Type B pancreatic cell (in vitro differentiated cells): ENCODE data around the gene ERV3-1. TPM values are rescaled to one million over a fixed set of nuclear protein-coding genes. Genes with fewer than 3 reads are reported as not detected.
A peak's percentile ranks its signal among the peaks of the same experiment; 100 is the strongest.

Source experiments
- DNase-seq: peaks from one replicate; pipeline ENCODE4 v3.0.0; 2021; ENCODE audit warnings: mixed read lengths; ENCODE audit not compliant: unreplicated experiment; ENCODE audit errors: extremely low spot score
- H3K27ac Mint-ChIP-seq: 2 replicates; pipeline ENCODE4 v1.8.0; 2021; ENCODE audit warnings: mild to moderate bottlenecking, mixed read lengths
- H3K27me3 Mint-ChIP-seq: 2 replicates; pipeline ENCODE4 v1.8.0; 2021; ENCODE audit warnings: mixed read lengths
- H3K36me3 Mint-ChIP-seq: 2 replicates; pipeline ENCODE4 v1.8.0; 2021; ENCODE audit warnings: mixed read lengths
- H3K4me1 Mint-ChIP-seq: one replicate; pipeline ENCODE4 v1.8.0; 2021; ENCODE audit warnings: mixed read lengths; ENCODE audit not compliant: unreplicated experiment
- H3K4me3 Mint-ChIP-seq: 2 replicates; pipeline ENCODE4 v1.8.0; 2021; ENCODE audit warnings: mild to moderate bottlenecking, mixed read lengths
- H3K9me3 Mint-ChIP-seq: 2 replicates; pipeline ENCODE4 v1.8.0; 2021; ENCODE audit warnings: mixed read lengths
- total RNA-seq: library from RNA; stranded (reverse); gene quantifications from 2 replicates; pipeline ENCODE4 v1.2.1, GENCODE V29; 2021; ENCODE audit warnings: low replicate concordance
- TF ChIP-seq, protein P1 (sequence below): fragments of 200-600 bp; sonication (generic); conservative IDR thresholded peaks from 2 replicates; pipeline ENCODE4 v1.5.0; 2021; ENCODE audit warnings: antibody characterized with exemption, mild to moderate bottlenecking

ERV3-1 gene
- total RNA-seq, 1 donor from 2014 or later = 31.6 TPM

DNA sequence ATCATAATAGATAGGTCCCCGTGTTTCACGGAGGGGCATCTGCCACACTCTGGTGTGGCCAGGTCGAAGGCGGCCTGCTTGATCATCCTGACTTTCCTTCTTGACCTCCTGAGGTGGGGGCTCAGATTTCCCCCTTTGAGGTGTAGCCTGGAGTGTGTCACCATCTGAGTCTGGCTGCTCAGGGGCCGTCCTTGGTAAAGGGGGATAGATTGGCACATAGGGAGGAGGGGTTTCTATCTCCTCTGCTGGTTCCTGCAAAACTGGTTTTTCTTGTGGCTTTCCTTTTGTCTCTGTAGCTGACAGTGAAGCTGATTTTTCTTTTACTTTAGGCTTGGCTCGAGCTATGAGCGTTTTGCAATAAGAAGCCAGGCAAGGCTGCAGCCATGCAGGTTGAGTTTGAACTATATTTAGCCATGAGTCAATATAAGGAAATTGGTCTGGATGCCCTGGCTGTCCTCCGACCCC is 8.5 kb downstream of the ERV3-1 start:
- Mint-ChIP-seq H3K27me3 (no peaks in the 10 kb centered on the region), H3K36me3 (peaks cover 72% of the 10 kb centered on the region), H3K9me3 (peaks cover 42% of the 10 kb centered on the region), H3K4me1 (peaks cover 4% of the 10 kb centered on the region), H3K4me3 (peak overlapping the region; percentile 80), H3K27ac (peak overlapping the region; percentile 90)
- no peak for DNase-seq
- TF ChIP-seq, protein P1, sequence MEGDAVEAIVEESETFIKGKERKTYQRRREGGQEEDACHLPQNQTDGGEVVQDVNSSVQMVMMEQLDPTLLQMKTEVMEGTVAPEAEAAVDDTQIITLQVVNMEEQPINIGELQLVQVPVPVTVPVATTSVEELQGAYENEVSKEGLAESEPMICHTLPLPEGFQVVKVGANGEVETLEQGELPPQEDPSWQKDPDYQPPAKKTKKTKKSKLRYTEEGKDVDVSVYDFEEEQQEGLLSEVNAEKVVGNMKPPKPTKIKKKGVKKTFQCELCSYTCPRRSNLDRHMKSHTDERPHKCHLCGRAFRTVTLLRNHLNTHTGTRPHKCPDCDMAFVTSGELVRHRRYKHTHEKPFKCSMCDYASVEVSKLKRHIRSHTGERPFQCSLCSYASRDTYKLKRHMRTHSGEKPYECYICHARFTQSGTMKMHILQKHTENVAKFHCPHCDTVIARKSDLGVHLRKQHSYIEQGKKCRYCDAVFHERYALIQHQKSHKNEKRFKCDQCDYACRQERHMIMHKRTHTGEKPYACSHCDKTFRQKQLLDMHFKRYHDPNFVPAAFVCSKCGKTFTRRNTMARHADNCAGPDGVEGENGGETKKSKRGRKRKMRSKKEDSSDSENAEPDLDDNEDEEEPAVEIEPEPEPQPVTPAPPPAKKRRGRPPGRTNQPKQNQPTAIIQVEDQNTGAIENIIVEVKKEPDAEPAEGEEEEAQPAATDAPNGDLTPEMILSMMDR = no peak

DNA sequence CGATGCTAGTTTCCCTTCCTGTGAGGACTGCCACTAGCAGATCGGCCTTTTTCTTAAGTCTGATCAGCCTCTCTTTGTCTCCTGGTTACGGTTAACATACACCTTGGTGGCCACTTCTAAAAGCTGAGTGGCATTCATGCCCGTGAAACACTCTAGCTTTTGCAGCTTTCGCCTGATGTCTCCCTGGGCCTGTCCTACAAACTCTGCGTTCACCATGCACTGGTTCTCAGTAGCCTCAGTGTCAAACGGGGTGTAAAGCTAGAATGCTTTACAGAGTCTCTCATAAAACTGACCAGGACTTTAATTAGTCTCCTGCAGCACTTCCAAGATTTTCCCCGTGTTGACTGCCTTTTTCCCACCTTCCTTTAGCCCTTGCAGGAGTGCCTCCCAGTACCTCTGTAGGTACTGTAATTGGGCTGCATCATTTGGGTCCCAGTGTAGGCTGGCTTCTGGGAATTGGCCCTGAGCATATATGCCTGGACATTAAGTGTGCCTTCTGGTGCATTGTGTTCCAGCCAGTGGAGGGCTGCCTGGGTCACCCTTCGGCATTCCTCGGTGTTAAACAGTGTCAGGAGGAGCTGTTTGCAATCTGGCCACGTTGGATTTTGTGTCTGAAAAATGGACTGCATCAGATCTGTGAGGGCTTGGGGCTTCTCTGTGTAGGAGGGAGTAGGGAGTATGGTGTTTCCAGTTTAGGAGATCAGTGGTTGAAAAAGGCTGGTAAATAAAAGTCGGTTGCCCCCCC is 9.2 kb downstream of the ERV3-1 start:
- Mint-ChIP-seq H3K4me3 (no peak overlapping the region), H3K27me3 (no peaks in the 10 kb centered on the region), H3K9me3 (peaks cover 45% of the 10 kb centered on the region), H3K4me1 (peaks cover 4% of the 10 kb centered on the region), H3K36me3 (peaks cover 73% of the 10 kb centered on the region), H3K27ac (peak overlapping the region; percentile 90)
- TF ChIP-seq, protein P1 = no peak
- DNase-seq = no peak

DNA sequence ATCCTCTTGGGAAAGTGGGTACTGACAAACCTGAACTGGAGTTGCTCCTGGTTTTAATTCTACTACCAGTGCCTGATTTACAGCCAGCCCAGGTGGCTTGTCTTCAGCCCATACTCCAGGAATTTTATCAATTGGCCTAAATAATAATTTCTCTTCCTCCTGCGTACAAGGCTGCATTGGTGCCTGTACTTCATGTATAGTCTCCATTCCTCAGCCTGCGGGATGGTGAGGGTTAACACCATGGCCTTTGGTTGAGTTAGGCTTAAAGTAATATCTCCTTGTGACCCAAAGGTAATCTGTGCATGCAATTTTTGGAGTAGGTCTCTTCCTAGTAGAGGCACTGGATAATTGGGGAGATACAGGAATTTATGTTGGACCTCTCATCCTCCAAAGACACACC is 10.2 kb downstream of the ERV3-1 start:
- H3K27me3 Mint-ChIP-seq = no peaks in the 10 kb centered on the region
- peaks cover 46% of the 10 kb centered on the region for H3K9me3 Mint-ChIP-seq
- no peak for DNase-seq
- TF ChIP-seq, protein P1 = no peak
- H3K27ac Mint-ChIP-seq = no peak overlapping the region
- H3K4me1 Mint-ChIP-seq = peaks cover 4% of the 10 kb centered on the region
- H3K4me3 Mint-ChIP-seq = no peak overlapping the region
- H3K36me3 Mint-ChIP-seq = peaks cover 75% of the 10 kb centered on the region

DNA sequence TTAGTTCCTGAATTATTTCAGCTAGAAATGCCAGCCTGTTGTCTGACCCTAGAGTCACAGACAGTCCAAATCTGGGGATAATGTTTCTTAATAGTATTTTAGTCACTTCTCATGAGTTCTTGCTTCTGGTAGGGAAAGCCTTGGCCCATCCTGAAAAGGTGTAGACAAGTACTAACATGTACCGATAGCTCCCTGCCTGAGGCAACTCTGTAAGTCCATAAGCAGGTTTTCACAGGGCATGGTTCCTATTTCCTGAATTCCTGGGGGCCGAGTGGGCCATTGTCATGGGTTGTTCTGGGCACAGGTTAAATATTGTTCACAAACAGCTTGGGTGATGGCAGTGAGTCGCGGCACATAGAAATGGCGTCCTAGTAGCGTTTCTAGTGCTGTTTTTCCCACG is 12.6 kb downstream of the ERV3-1 start:
- DNase-seq = no peak
- TF ChIP-seq, protein P1 = no peak
- Mint-ChIP-seq H3K4me1 (peaks cover 4% of the 10 kb centered on the region), H3K27ac (no peak overlapping the region), H3K9me3 (peaks cover 36% of the 10 kb centered on the region), H3K27me3 (no peaks in the 10 kb centered on the region), H3K4me3 (no peak overlapping the region), H3K36me3 (peaks cover 73% of the 10 kb centered on the region)

DNA sequence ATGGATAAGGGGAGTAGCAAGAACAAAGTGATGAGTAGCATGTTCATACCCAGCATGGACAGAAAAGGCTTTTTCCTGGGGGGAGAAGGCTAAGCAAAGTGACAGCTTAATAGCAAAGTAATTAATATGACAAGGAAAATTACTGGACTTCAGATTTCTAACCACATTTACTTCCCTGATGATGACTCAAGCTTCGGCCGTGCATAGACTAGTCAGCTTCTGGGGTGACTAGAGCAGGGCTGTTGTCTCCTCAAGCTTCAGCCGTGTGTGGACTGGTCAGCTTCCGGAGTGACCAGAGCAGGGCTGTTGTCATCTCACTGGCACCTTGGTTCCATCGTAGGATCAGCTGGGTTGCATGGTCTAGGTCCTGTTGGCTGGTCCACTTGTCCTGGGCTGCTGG is 13.5 kb downstream of the ERV3-1 start:
- Mint-ChIP-seq H3K27ac (no peak overlapping the region), H3K36me3 (peaks cover 73% of the 10 kb centered on the region), H3K27me3 (no peaks in the 10 kb centered on the region), H3K9me3 (peaks cover 29% of the 10 kb centered on the region), H3K4me1 (no peaks in the 10 kb centered on the region), H3K4me3 (no peak overlapping the region)
- no peak for DNase-seq
- TF ChIP-seq, protein P1 = no peak
